GM19025 (cell line): ENCODE data around the gene NOM1.
"Not testable (repeated sequence)": the region's sequence is repeated elsewhere in the genome, so short reads cannot be mapped to it uniquely, and the experiment has no call there.

Experiments used
- ATAC-seq: cut with Tn5 transposase; IDR thresholded peaks from one replicate; pipeline ENCODE4 v1.9.1; 2021; ENCODE audit warnings: mild to moderate bottlenecking, low read depth, moderate library complexity; ENCODE audit not compliant: unreplicated experiment

Gene NOM1, protein sequence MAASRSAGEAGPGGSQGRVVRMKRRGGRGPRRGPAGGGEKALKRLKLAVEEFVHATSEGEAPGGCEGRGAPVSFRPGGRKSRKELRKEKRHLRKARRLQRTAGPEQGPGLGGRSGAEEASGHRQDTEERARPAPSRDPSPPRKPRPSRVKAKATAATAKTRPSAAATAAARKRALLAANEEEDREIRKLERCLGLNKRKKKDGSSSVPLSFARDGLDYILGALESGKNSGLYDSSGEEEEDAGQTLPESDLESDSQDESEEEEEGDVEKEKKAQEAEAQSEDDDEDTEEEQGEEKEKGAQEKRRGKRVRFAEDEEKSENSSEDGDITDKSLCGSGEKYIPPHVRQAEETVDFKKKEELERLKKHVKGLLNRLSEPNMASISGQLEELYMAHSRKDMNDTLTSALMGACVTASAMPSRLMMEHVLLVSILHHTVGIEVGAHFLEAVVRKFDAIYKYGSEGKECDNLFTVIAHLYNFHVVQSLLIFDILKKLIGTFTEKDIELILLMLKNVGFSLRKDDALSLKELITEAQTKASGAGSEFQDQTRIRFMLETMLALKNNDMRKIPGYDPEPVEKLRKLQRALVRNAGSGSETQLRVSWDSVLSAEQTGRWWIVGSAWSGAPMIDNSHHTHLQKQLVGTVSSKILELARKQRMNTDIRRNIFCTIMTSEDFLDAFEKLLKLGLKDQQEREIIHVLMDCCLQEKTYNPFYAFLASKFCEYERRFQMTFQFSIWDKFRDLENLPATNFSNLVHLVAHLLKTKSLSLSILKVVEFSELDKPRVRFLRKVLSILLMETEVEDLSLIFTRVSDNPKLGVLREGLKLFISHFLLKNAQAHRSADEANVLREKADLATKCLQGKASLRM

GRCh38 chr7:156949541-156950380 lies at the start of gene NOM1:
Gene NOM1, plus strand, starts transcription at chr7:156949712. Its CDS starts 26 bp downstream, at chr7:156949738.
- peak; percentile 93 for ATAC-seq

DNA sequence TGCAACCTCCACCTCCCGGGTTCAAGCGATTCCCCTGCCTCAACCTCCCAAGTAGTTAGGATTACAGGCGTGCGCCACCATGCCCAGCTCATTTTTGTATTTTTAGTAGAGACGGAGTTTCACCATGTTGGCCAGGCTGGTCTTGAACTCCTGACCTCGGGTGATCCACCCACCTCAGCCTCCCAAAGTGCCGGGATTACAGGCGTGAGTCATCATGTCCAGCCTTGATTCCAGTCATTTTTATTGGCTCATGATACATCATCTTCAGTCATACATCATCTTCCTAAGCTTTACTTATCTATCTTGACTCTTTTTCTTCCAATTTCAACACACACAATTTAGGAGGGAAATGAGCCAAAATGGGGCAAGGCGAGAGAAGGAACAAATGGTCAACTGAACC lies 49.4 kb upstream of the NOM1 start:
- ATAC-seq: not testable (repeated sequence)

DNA sequence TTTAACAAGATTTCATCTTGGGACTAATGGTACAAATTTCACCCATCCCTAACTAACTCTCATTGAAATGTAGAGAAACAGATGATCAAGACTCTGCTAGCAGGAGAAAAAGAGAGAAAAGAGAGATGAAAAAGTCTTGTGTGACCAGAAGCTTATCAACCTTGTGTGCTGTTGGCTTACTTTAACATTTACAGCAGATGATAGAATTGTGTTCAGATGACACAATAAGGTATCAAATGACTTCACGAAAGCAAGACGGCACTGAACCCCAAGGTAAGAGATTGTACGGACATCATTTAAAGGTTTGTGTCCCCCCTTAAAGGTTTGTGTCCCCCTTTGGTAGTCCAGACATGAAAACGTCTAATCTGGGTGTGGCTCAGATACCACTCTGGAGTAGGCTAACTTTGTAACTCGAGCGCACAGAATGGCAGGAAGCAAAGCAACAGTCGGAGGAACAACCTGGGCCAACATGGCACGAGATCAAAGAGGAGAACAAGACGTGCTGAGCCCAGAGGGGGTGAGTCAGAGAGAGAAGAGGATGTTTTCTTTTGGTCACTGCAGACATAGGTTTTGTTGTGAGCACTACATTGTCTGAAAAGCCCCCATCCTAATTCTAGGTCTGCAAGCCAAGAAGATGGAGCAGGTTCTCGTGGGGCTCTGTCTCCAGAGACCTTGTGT lies 46.1 kb upstream of the NOM1 start:
- ATAC-seq: no peak

GRCh38 chr7:156906200-156906649 lies 43.3 kb upstream of the NOM1 start:
- no peak for ATAC-seq

DNA sequence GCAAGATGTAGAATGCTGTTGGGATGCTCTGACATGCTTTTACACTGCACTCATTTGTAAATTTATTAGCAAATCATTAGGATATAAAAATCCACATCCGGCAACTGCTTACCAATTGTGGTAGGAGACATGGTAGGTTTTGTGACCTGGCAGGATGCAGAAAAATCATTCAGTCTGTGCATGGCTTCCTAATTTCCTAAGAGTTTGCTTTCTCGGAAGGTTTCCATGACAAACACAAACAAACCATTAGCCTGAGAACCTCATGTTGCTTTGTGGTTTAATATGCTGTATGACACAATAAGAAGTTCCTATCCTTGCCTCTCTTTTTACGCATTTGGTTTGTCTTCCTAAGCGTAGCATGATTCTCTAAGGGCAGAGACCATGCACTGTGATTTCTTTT lies 41.9 kb upstream of the NOM1 start:
- no peak for ATAC-seq

DNA sequence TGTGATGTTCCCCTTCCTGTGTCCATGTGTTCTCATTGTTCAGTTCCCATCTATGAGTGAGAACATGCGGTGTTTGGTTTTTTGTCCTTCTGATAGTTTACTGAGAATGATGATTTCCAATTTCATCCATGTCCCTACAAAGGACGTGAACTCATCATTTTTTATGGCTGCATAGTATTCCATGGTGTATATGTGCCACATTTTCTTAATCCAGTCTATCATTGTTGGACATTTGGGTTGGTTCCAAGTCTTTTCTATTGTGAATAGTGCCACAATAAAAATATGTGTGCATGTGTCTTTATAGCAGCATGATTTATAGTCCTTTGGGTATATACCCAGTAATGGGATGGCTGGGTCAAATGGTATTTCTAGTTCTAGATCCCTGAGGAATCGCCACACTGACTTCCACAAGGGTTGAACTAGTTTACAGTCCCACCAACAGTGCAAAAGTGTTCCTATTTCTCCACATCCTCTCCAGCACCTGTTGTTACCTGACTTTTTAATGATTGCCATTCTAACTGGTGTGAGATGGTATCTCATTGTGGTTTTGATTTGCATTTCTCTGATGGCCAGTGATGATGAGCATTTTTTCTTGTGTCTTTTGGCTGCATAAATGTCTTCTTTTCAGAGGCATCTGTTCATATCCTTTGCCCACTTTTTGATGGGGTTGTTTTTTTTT lies 39.8 kb upstream of the NOM1 start:
- not testable (repeated sequence) for ATAC-seq

DNA sequence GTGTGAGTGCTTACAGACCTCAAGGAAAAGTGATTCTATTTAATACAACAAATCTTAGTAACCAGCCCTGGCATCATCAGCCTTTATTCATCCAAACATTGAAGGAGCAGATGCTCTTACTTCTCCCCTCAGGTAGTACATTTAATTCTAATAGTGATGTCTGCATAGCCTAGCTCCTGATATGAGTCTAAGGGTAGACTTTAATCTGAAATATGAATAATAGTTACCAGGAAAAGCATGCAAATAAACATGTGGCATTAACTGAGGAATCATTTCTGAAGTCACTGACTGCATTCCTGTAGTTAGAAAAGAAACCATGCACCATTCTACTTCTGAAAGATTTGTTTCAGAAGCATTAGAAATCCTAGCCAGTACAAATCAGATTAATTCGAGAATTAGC lies 30.9 kb upstream of the NOM1 start:
- peak; percentile 44 for ATAC-seq

GRCh38 chr7:156919132-156919713 lies 30.3 kb upstream of the NOM1 start:
- peak; percentile 43 for ATAC-seq

- no peak for ATAC-seq
Measured at GRCh38 chr7:156920076-156920475, 29.4 kb upstream of the NOM1 start.

GRCh38 chr7:156920487-156921373 lies 28.8 kb upstream of the NOM1 start:
- ATAC-seq: not testable (repeated sequence)

DNA sequence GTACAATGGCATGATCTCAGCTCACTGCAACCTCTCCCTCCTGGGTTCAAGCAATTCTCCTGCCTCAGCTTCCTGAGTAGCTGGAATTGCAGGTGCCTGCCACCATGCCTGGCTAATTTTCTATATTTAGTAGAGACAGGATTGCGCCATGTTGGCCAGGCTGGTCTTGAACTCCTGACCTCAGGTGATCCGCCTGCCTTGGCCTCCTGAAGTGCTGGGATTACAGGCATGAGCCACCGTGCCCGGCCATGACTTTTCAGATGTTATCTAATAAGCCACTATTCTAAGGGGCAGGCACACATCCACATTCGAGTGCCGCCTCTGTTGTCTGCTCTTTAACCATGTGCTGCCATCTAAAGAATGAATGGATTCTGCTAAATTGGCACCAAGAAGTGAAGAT lies 27.2 kb upstream of the NOM1 start:
- not testable (repeated sequence) for ATAC-seq

GRCh38 chr7:156925821-156926220 lies 23.7 kb upstream of the NOM1 start:
- not testable (repeated sequence) for ATAC-seq

GRCh38 chr7:156927571-156928405 lies 21.7 kb upstream of the NOM1 start:
- ATAC-seq: no peak

DNA sequence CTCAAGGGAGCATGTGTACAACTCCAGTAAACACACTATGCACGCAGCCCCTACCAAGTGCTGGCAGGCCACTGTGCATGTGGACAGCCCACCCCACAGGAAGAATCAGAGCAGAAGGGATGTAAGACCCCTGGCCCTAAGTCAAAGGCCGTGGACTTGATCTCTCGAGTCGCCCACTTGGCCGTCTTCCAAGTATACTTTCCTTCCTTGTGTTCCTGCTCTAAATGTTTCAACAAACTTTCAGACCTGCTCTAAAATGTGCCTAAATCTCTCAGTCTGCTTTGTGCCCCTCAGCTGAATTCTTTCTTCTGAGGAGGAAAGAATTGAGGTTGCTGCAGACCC lies 21.1 kb upstream of the NOM1 start:
- no peak for ATAC-seq

GRCh38 chr7:156929789-156930539 lies 19.5 kb upstream of the NOM1 start:
- ATAC-seq: no peak

DNA sequence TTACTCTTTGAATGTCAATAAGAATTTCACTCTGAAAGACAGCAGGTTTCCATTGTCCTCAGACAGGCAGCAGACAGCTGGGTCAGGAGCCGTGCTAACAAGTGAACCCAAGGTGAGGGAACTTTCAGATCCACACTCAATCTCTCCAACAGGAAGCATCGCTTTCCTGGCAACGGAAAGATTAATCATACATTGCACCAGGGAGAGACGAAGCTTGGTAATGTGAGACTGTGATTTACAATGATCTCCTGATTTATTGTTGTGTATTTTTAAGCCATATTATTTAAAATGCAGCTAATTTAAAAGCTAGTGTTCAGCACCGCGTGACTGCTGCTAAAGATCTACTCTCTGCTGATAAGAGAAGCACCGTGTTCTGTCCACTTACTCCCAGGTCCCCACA lies 17.5 kb upstream of the NOM1 start:
- ATAC-seq: no peak

- ATAC-seq: no peak
Measured at GRCh38 chr7:156935250-156935649, 14.3 kb upstream of the NOM1 start.
